ENCODE measurements around the gene PRKAR1A.
"Not testable (repeated sequence)": the region's sequence is repeated elsewhere in the genome, so short reads cannot be mapped to it uniquely, and the experiment has no call there.

Gene PRKAR1A

GRCh38 chr17:68512247-68512959 is at the start of gene PRKAR1A:
TSS of gene PRKAR1A (plus strand) at chr17:68512430. CDS start at chr17:68515400, 2,970 bp downstream.
- peak; percentile 95 for DNase-seq (ENCODE audit: low spot score)

DNA sequence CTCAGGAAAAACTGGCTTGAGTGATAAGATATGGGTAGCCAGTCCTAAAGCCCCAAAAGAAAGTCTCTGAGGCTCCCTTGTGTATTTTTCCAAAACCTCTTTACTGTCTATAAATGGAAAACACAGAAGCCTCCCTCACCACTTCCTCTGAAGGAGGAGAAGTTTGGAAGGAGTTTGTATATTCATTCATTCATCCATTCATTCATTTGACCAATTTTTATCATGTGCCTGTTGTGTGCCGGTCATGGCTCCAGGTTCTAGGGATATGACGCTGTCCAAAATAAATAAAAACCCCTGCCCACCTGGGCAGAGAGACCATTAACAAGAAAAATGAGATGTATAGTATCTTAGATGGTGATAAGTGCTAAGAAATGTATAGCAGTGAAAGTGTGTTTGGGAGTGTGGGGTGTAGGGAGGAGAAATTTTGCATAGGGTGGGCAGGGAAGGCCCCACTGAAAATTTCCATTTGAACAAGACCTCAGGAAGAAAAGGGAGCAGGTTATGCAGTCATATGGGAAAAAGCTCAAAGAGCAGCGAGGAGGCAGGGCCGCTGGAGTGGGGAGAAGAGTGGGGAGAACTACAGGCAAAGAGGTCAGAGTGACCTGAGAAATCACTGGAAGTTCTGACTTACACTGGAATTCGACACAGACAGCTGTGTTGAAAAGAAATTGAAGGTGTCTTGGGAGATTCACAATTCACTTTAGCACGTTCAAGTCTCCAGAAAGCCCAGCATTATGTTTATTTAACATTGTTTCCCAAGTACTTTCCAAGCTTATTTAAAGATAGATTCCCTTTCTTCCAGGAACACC is 48.8 kb upstream of the PRKAR1A start:
- no peak for DNase-seq (ENCODE audit: low spot score)

- no peak for DNase-seq (ENCODE audit: low spot score)
Observed at GRCh38 chr17:68468334-68468733, 43.9 kb upstream of the PRKAR1A start.

GRCh38 chr17:68468788-68469187 is 43.4 kb upstream of the PRKAR1A start:
- DNase-seq (ENCODE audit: low spot score), result no peak

DNA sequence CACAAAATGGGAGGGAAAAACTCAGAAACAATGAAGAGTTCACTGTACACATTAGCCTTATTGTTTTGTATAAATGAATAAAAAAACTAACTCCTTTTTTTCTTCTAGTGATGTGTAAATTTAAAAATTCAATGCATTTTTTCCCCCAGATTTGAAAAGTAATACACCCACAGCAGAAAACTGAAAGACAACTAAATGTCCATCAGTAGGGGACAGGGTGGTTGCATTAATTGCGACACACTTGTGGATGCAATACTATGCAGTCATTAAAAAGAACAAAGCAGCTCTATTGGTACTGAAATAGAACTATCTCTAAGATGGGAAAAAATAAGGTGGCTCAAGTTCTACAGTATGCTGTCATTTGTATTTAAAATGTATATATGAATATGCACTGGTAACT is 41.3 kb upstream of the PRKAR1A start:
- DNase-seq (ENCODE audit: low spot score), result no peak

GRCh38 chr17:68480885-68481284 is 31.3 kb upstream of the PRKAR1A start:
- DNase-seq (ENCODE audit: low spot score), result no peak

DNA sequence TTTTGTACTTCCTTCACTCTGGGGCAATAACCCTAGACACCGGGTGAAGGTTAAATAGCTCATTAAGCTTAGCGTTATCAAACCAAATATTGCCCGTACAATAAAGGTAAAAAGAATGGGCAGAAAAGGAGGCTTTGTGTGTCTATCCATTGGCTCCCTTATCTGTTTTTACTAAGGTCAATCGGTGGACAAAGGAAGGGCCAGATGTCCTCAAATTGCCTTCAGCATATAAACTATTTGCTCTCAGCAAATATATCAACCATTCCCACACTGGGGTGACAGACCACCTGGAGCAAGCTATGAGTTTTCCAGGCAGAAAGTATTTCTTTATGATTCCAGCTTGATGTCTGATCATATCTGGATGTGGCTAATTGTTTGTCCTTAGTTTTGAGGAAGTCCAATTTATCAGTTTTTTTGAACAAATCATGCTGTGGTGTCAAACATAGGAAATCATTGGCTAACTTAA is 29.6 kb upstream of the PRKAR1A start:
- DNase-seq (ENCODE audit: low spot score), result no peak

DNA sequence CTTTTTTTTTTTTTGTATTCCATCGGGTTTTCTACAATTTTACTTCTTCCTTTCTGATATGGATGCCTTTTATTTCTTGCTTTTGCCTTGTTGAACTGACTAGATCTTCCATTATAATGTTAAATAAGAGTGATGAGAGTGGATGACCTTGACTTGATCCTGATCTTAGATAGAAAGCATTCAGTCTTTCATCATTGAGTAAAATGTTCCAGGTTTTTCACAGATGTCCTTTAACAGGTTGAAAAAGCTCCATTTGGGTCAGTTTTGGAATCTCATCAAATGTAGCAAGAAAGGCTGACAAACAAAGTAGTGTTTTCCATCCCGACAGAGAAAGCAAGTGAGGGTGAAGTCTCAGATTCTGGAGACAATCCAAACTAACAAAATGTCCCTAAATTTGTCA is 27.8 kb upstream of the PRKAR1A start:
- no peak for DNase-seq (ENCODE audit: low spot score)

DNA sequence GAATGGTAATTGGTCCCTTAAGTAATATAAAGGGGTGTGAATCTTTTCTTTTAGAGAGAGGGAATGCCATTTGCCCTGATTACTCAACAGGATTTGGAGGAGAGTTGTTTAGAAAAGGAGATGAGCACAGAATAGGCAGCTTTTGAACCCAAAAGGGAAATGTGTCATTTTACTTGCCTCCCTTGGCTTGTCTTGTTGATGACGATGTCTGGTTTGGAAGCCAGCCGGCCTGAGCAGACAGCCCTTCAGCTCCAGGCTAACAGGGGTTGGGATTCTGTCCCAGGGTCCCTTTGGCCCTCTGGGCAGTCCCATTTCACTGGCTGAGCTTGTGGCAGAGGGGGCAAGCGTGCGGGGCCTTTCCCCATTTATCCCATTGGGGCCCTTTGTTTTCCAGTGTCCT is 22.3 kb upstream of the PRKAR1A start:
- no peak for DNase-seq (ENCODE audit: low spot score)

GRCh38 chr17:68491381-68492231 is 20.6 kb upstream of the PRKAR1A start:
- DNase-seq (ENCODE audit: low spot score), result no peak

GRCh38 chr17:68492394-68493054 is 19.7 kb upstream of the PRKAR1A start:
- DNase-seq (ENCODE audit: low spot score), result not testable (repeated sequence)

- no peak for DNase-seq (ENCODE audit: low spot score)
Observed at GRCh38 chr17:68495081-68495480, 17.1 kb upstream of the PRKAR1A start.

DNA sequence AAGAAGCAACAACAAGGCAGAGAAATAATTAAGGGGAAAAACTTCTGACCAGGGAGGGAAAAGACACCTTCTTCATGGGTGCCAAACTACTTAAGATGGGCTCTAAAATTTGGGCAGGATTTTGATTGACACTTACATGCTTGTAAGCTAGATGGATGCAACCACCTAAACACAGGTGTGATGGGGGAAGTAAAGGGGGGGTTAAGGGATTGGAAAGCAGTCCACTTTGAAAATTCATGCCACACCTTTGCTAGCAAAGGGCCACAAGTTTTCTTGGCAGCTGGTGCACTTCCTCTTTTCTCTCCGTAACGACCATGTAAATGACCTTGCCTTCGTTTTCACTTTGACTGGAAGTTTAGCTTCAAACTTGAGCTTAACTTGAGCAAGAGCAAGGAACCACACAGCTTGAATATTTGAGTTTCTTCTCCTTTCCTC is 14.3 kb upstream of the PRKAR1A start:
- no peak for DNase-seq (ENCODE audit: low spot score)

- DNase-seq (ENCODE audit: low spot score), result no peak
Observed at GRCh38 chr17:68498479-68499326, 13.5 kb upstream of the PRKAR1A start.

- DNase-seq (ENCODE audit: low spot score), result no peak
Observed at GRCh38 chr17:68499587-68499986, 12.6 kb upstream of the PRKAR1A start.

DNA sequence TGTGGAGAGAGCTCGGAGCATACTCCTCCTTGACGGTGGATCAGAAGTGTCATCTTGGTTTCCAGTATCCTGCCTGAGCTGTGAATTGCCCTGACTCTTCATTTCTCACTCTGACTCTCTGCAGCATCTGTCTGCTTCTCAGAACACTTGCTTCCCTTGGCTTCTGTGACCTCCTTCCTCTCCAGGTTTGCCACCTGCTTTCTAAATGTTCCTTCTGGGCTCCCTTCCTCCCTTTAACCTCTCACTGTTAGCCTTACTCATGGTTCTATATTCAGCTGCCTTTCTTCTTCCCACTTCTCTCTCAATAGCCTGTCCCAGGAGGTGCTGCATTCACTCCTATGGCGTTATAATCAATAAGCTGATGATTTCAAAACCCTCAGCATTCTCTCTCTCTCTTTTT is 11.2 kb upstream of the PRKAR1A start:
- DNase-seq (ENCODE audit: low spot score), result no peak

- DNase-seq (ENCODE audit: low spot score), result no peak
Observed at GRCh38 chr17:68505951-68506350, 6.3 kb upstream of the PRKAR1A start.

- no peak for DNase-seq (ENCODE audit: low spot score)
Observed at GRCh38 chr17:68507576-68507975, 4.7 kb upstream of the PRKAR1A start.

- DNase-seq (ENCODE audit: low spot score), result no peak
Observed at GRCh38 chr17:68509141-68510057, 2.8 kb upstream of the PRKAR1A start.

DNA sequence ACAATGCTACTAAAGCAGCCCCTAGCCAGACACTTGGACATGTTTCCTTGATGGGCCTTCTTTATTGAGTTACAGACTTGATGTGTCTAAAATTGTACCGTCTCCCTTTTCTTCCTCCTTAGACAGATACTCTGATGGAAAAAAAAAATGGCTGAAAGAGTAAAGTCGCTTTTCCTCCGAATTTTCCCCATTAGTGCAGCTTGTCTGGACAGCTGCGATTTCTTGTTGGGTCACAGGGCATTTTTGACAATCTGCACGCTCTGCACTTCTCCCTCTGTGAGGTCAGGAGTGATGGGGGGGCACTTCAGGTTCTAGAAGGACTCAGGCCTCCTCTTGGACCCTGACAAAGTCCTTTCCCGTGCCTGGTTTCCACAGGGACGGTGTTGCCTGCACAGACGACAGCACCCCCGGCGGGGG is 968 bp upstream of the PRKAR1A start:
- no peak for DNase-seq (ENCODE audit: low spot score)

All from hematopoietic multipotent progenitor cell treated with erythropoietin and hydrocortisone succinate and interleukin-3 and kit ligand, for 15 days (in vitro differentiated cells).